Measurements from ENCODE around the gene LY6G5C. TPM values are rescaled to one million over a fixed set of nuclear protein-coding genes. Genes with fewer than 3 reads are reported as not detected.

The LY6G5C gene
- total and polyA plus RNA-seq, 2 of the 13 experiments (the other 11 are each of a cell fraction or from before 2014, with no cell fraction given) = 0.33 to 0.55 TPM

- no peak for ATAC-seq
- H3K4me2 ChIP-seq (ENCODE audit: low read depth, low read length) = no peak overlapping the region
- WGBS (ENCODE audit: low lambda C conversion rate) = 84% methylated on average over 7 of the region's 7 CpGs
Measured at GRCh38 chr6:31727034-31727716, 46.3 kb upstream of the LY6G5C start.

More at GRCh38 chr6:31727034-31727716, 46.3 kb upstream of the LY6G5C start:
- in situ Hi-C loops (cut with HindIII; ENCODE audit: extremely low pct_ligation_motif_present, low pct_unique_long_range_greater_than_20kb) (no loop called here), intact Hi-C loops (cut with micrococcal nuclease; ENCODE audit: unreplicated experiment) (no loop called here)
- Histone ChIP-seq H3K79me2 (ENCODE audit: insufficient read depth, low read length) (no peaks in the 10 kb centered on the region), H3K36me3 (replicated peaks in 1 of 2; ENCODE audit: control insufficient read depth in 1 of 2, insufficient read depth in 2 of 2, low read length in 2 of 2) (peaks cover 14 to 18% of the 10 kb centered on the region in 2 experiments), H3K9ac (ENCODE audit: insufficient read depth, low read depth, low read length) (no peak overlapping the region), H2AFZ (ENCODE audit: low read length) (no peak overlapping the region), H3K4me1 (ENCODE audit: insufficient read depth, low read length) (peaks cover 33% of the 10 kb centered on the region), H3K9me3 (ENCODE audit: low read length) (no peaks in the 10 kb centered on the region), H3K27ac (ENCODE audit: extremely low read length, insufficient read depth, low read length) (no peak overlapping the region), H4K20me1 (ENCODE audit: insufficient read depth, low read length) (peaks cover 11% of the 10 kb centered on the region; the same call in 1 of the 2 replicates), H3K27me3 (ENCODE audit: control insufficient read depth in 1 of 2, insufficient read depth in 2 of 2, low read length in 2 of 2) (peaks cover 0 to under 1% of the 10 kb centered on the region in 2 experiments; a peak in 2 of 5 replicates), H3K4me3 (replicated peaks in 1 of 3; ENCODE audit: insufficient read depth in 1 of 3, low read depth in 2 of 3, low read length in 3 of 3) (no peak overlapping the region)
- ChIA-PET CTCF (ENCODE audit: low intra/inter-chr PET ratio, low total read pairs) (interaction anchor here (4.2 kb wide), 1 partner anchor 43 kb away, joined by 74 read pairs; no protein-coding TSS in a partner anchor), POLR2A (interaction anchor here (2.1 to 6.1 kb wide), 2 partner anchors 12 to 43 kb away, joined by 11 to 122 read pairs; partner anchors contain the start of genes CLIC1 and MSH5)
- no peak for DNase-seq (ENCODE audit: low spot score)
- no peak for FAIRE-seq
- BruUV-seq (replicated peaks) = no TSS peak
- TF ChIP-seq MTF1 (CRISPR knock-in tag; IDR thresholded peaks at IDR 0.05) = no peak
- peak in 1 of 2 experiments; percentile 24; a peak in 2 of 4 replicates for TF ChIP-seq MAFK (conservative IDR thresholded peaks at IDR 0.05 in 1 of 2, IDR thresholded peaks at IDR 0.05 in 1 of 2; ENCODE audit: low read length in 2 of 2)
- no peak for TF ChIP-seq CREB3 (CRISPR knock-in tag; IDR thresholded peaks at IDR 0.05)
